Activated T-helper 1 cell treated with Interleukin-2 at 50 U/mL for 16 hours (primary cell): ENCODE results near the gene ENDOV.

Experiments used
- DNase-seq: peaks from one replicate; pipeline ENCODE4 v3.0.0-alpha.2; 2020; ENCODE audit warnings: low read depth

ENDOV gene

DNA sequence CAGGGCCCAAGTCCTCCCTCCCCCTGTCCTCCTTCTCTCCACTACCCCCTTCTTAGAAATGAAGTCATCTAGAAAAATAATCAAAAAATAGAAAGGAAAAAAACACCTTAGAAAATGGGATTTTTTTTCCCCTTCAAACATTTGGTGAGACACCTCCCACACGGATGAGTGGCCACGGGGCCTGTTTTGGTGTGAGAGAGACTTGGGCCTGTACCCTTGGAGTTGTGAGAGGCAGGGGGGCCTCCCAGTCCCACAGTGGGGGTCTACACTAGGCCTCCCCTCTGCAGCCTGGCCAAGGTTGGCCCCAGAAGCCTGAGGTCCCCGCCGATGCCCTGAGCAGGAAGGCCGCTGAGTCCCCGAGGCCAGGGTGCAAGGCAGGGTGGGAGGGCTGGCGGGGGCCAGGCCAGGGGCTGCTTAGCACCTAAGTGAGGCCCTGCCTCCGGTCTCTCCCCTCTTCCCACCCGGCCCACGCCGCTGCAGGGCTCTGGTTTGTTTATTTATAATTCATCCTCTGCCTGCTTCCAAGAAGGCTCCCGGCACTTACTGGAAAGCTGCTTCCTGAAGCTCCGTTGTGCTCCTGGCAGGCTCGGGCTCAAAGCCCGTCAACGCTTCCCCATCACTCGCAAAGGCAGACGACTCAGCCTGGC lies 35.1 kb downstream of the ENDOV start:
- no peak for DNase-seq

- no peak for DNase-seq
Measured at GRCh38 chr17:80451104-80451775, 36.3 kb downstream of the ENDOV start.

DNA sequence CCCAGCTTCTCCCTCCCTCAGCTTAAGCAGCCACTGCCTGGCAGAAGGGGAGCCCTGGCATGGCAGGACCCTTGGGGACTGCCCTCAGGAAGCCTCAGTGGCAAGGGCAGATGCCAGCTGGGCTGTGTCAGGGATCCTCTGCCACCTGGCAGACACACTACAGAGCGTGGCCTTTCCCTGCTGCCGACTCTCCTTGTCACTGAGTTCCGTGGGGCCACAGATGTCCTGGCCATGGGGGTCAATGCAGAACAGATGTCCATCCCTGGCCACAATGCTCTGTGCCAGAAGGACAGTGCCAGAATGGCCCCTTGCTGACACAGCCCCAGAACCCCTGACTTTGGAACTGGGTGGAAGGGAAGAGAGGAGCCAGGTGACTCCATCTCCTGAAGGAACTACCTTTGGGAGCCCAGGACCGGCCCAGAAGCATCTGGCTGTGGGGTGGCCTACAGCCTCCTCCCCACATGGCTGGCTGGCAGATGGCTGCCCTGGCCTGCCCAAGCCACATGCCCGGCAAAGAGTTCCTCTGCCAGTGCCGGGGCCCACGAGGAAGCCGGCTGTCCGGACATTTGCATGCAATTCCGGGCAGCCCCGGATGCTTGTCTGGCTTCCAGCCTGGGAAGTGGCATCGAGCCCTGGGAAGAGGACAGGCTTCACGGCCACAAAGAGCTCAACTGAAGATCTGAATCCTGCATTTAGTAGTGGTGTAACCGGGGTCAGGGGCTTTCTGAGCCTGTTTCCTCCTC lies 37.4 kb downstream of the ENDOV start:
- no peak for DNase-seq

DNA sequence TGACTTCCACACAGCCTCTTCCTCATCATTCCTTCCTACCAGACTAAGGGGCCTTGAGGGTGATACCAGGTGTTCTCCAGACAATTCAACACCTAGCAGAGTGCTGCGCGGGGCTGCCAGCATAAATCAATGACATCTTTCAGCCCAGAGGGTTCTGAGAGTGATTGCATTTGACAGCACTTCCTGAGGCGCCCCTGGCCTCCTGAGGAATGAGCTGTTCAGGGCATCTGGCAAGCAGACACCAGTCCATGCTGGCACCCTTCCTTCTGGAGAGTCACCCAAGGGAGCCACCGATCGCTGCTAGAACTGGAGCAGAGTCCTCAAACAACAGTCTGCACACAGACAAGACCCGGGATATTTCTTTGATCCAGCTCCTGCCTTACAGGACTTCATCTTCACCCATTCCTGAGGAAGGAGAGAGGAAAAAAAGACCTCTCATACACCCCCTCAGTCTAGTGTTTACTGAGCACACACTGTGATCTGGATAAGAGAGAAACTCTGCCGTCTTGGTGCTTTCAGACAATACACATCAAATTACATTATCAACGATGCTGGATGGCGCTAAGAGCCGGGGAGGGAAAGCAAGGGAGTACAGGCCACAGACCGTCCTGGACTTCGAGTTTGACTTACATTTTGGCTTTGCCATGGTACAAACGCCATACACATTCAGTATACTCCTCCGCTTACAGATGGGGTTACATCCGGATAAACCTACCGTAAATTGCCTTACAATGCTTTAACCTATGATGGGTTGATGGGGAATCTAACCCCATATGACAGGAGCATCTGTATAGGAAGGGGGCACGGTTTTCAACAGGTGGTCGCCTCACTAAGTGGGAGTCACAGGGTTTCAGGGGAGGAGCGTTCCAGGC lies 38.4 kb downstream of the ENDOV start:
- no peak for DNase-seq

- no peak for DNase-seq
Measured at GRCh38 chr17:80453998-80454556, 39.1 kb downstream of the ENDOV start.

DNA sequence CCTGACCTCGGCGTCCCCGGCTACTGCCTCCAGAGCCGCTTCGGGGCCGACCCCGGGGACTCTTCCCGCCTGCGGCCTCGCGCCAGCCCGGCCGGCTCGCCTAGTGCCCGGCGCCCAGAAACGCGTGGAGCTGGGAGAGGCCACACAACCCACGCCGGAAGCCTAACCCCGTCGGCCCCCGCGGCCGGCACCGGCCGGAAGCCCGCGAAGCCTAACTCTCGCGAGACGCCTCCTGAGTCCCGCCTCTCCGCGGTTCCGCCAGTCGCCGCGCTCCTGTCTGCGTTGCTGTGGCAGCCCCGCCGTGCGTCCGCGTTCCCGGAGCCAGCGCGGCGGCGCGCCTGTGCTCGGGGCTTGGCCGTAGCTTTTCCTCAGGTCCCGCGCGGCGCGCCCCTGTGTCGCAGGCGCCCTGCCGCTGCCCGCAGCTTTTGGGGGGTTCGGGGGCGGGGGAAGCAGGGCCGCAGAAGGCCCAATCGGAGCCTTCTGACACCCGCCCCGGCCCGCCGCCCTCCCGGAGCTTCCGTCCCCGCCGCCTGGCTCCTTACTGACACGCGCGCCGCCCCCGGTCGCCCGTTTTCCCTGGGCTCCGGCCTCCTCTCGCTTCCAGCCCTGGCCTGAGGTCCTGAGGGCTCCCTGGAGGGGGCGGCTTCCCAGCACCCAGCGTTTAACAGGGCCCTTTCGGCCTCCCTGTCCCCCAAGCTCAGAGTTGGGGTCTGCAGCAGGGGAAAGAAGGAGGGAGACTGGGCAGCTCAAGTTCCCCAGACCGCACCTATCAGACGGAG lies 39.8 kb downstream of the ENDOV start:
- peak; percentile 93 for DNase-seq

DNA sequence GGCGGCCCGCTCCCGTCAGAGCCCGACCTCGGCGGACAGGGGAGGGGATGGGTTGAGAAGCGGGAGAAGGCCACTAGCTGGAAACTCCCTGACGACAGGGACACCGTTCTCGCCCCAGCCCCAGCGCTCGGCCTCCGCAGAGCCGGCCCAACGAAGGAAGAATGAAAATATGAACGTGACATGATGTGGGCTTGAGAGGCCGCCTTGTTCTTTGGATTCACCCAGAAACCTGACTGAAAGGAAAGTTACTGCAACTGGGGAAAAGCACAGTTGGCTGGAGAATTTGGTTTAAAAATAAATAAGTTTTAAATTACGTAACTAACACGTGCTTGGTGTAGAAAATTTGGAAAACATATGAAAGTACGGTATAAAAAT lies 40.4 kb downstream of the ENDOV start:
- no peak for DNase-seq

- no peak for DNase-seq
Measured at GRCh38 chr17:80455784-80456183, 40.8 kb downstream of the ENDOV start.

DNA sequence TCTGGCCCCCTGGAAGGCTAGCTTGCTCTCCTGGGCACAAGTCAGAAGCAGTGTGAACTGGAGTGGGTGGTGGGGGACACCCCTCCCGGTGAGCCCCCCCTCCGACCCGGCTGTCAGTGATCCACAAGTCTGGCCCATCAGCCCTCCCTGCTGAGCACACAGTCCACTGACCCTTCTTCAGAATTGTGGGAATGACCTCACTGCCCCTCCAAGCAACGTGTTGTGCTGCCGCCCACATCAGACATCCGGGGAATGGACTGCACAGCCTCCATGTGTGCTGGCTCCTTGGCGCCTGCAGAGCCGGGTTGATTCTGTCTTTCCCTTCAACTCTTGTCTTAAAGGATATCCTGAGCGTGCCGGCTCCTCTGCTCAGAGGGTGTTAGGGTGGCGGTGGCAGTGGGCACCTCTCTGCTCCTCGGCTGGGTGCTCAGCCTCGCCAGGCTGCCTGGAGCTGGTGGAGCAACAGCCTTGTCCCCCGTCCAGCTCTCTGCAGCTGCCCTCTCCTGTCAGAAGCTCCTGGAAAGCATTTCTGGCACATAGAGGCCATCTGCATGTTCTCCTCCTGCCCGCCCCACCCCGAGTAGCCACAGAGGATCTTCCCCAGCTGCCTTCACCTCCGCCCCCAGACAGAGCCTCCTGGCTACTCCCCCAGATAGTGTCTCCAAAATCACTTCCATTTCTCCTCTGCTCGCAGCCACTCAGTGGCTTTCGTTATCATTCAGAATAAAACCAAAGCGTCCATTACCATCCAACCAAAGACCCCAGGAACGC lies 41.7 kb downstream of the ENDOV start:
- no peak for DNase-seq

DNA sequence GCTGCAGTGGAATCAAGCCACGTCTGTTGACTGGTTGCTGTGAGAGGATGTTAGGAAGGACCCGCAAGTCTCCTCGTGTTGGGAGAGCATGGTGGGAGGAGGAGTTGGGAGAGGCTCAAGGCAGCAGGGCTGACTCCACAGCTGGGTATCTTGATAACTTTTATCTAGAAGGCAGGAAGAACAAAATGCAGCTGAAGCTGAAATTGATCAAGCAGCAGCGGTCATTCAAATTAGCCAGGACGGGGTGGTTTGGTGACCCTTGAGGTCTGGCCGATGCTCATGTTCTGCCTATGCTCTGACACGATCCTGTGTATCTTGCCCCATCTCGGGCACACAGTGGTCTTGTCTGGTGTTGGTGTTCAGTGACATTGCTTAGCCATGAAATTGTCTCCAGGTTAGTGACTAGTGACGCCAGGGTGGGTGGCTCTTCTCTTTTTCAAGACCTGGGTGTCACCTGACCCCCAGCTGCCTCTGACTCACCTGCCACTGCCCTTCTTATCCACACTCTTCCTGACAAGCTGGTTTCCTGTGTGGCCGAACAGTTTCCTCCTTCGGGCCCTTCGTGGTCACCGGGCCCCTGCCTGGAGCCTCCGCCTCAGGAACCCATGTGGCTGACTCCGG lies 42.4 kb downstream of the ENDOV start:
- DNase-seq: no peak

DNA sequence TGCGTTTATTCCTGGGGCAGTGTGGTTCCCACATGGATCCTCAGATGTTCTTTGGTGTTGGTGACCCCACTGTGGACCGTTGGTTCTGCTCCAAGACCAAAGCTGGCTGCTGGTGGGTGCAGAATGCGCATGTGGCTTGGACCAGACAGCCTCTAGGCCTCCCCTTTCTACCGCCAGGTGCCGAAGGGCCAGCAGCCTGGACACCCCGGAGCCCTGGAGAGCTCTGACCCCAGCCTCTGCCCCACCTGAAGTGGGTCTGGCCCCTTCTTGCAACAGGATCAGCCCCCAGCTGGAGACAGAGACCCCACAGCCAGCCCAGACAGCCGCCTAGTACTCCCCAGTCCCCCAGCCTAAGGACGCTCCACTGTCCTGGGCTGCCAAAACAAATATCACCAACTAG lies 43.0 kb downstream of the ENDOV start:
- DNase-seq: no peak

DNA sequence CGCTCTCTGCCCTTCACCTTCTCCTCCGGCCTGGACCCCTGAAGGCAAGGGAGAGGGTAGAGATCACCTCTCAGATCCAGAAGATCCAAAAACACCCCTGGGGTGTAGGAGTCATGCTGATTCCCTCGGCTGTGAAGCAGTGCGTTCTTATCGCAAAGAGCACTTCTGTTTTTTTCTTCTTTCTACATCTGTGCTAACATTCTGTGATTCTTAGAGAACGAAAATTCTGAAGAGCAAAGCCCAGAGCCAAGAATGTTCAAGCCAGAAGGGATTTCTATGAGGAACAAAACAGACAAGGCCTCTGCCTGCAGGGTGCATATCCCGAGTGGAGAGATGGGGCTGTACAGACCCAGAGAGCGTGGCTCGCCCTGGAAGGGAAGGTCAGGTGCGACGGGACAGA lies 44.3 kb downstream of the ENDOV start:
- no peak for DNase-seq

DNA sequence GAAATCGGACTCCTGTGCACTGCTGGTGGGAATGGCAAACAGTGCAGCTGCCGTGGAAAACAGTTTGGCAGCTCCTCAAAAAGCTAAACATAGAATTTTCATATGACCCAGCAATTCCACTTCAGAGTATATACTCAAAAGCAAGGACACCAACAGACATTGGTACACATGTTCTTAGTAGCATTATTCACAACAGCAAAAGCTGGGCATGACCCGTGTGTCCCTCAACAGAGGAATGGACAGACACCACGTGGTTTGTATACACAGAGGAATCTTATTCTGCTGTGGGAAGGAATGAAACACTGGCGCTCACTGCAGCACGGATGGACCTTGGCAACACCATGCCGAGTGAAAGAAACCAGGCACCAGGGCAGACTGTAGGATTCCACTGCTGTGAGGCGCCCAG lies 45.5 kb downstream of the ENDOV start:
- DNase-seq: no peak

- no peak for DNase-seq
Measured at GRCh38 chr17:80461528-80462160, 46.7 kb downstream of the ENDOV start.

DNA sequence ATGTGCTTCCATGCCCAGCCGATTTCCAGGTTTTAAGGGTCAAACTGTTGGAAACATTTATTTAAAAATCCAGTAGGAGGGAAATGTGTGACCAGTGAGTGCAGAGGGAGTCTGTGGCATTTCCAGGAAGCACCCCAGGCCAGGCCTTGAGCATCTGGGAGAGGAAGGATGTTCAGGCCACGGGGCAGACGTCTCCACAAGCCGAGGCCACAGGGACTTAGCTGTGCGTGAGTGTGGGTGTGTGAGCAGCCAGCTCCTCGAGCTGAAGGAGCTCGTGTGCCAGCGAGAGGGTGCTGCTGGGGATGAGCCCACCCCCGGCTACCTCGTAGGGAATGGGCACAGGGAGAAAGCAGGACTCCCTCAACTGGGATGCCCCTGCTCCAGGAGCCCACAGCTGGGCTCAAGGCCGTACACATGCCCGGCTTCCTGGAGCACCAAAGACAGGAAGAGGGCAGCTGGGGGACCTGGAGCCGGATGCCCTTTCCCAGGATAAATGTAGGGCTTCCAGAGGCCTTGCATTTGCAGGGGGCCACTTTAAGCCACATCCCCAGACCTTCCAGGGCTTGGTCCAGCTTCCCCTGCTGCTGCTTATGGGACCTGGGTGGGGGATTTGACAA lies 48.9 kb downstream of the ENDOV start:
- no peak for DNase-seq

DNA sequence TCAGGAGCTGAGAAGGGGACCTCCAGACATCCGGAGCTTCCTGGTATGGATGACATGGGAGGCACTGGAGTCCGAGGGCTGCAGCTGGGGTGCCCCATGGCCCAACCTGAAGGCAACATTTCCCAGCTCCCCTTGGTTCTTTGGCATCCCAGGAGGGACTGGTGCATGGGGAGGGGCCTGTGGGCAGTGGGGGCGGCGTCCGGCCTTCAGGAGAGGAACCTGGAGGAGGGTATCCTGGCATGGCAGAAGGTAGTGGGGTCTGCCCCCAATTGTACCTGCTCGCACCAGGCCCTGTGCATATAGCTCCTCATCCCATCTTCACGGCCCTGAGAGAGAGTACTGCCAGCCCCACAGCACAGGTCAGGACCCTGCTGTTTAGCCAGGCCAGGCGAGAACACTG lies 49.5 kb downstream of the ENDOV start:
- no peak for DNase-seq

DNA sequence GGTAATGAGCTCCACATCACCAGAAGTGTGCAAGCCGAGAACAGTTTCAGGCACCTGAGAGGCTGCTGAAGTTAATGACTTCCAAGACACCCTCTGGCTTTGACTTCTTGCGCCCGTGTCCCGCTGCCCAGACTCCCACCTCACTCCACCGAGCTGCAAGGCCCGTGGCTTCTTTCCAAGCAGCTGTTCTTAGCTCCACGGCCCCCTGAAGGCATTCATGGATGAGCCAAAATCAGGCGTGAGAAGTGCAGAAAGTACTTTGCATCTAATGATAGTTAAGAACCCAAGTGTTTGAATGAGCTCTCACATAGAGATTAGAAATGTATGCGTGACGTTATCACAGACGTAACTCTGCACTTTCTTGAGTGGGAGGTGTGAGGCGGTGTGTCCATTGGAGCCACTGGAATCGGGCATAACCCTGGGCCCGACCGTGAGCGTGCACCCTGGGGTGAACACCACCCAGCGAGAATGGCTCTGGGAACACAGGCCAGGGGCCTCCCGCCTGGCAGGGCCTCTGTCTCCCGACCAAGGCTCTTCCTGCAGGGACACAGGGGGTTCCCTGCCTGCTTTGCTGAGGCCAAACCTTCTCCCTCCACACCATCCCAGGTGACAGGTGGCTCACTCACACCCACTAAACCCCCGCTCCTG lies 50.5 kb downstream of the ENDOV start:
- DNase-seq: no peak

DNA sequence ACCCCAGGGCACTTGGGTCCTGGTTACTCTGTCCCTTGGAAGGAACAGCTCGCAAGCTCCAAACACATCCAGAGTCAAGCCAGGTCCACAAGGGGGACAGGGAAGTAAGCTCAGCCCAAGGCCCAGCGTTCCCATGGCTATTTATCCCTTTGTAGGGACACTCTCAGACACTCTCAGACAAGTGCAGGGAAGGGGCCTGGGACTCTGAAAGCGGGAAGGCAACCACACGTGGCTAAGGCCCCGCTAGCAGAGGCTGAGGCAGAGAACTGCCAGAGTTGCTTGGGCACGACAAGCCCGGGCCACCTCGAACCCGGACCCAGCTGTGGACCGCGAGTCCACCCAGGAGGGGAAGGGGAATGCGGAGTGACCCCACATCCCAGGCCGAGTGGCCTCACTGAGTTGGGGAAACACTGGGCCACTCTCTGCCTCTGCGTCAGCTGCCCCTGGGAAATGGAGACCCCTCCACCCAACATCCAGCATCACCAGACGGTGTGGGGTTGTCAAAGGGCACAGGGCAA lies 51.3 kb downstream of the ENDOV start:
- no peak for DNase-seq
